ENCODE results near the gene TACO1.

Gene TACO1

GRCh38 chr17:63641692-63642448, 41.2 kb downstream of the TACO1 start:
- DNase-seq: no peak

DNA sequence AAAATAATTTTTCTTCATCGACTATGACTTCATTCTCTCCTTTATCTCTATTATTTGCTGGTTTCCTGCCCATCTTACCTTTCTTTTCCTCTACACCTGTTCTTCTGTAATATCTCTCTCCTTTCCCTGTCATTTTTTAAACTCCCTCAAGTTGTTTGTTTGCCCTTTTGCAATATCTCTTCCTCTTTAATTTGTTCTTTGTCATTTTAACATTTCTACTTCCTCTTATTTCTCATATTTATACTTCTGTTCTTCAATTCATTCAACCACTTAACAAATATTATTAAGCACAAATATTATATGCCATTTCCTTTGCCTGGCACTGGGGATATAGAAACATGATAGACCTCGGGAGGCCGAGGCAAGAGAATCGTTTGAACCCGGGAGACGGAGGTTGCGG, 44.2 kb downstream of the TACO1 start:
- DNase-seq: no peak

DNA sequence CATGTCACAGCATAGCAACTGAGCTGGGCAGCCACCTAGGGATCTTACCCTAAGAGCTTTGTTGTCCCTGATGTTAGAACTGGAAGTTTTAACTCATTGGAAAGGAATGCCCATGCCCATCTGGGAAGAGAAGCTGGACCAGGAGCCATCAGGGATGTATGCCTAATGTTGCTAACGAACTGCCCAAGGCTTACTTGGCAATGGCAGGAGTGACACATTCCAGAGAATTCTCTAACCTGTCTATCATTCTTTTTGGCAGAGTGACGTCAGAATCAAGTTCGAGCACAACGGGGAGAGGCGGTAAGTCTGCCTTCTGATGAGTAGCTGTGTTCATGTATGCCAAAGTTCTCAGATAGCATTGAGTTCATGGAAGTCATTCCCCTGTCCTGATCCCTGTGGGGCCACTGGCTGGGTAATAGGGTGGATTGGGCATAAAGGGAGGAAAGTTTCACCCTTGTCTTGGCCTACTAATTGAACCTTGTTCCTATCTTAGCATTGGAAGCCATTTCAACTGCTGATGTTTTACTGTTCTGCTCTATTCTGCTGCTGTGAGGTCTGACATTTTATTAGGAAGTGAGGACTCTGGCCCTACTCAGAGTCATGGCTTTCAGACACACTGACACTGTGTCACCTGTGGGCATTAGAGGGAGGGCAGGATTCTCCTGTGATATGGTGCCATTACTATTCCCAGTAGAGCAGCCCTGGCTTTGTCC, 45.2 kb downstream of the TACO1 start:
- DNase-seq: no peak

DNA sequence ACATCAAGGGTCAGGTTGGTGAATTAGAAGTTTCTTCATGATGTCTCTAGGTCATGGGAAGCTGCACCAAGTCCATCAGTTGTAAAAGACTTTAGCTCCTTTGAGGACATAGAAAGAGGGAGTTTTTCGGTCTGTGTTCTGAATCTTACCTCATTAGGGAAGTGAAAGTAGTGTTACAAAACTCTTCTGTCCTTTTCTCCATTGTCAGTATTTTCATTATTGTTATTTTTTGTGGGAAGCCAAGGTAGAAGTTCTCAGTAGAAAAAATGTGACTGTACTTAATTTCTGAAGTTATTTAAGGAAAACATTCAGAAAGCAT, 45.8 kb downstream of the TACO1 start:
- no peak for DNase-seq

- DNase-seq: no peak
Measured at GRCh38 chr17:63647065-63647725, 46.5 kb downstream of the TACO1 start.

- no peak for DNase-seq
Measured at GRCh38 chr17:63647936-63648335, 47.2 kb downstream of the TACO1 start.

DNA sequence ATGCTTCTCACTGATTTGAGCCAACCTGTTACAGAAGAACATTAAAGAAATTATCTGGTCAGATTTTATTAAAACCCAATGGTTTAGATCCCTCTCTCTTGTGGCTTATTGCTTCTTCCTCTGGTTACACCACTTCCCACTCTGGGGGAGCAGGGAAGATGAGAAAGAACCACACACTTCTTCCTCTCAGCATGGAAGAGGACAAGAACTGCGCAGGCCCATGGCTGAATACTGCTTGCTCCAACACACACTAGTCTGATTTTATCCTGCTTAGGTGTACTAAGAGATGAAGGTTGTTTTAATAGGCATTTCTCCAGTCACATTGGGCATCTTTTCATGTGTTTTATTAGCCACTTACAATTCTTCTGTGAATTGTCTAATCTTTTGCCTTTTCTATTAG, 49.1 kb downstream of the TACO1 start:
- no peak for DNase-seq

GRCh38 chr17:63652106-63652505, 51.4 kb downstream of the TACO1 start:
- no peak for DNase-seq

- no peak for DNase-seq
Measured at GRCh38 chr17:63653050-63653449, 52.4 kb downstream of the TACO1 start.

DNA sequence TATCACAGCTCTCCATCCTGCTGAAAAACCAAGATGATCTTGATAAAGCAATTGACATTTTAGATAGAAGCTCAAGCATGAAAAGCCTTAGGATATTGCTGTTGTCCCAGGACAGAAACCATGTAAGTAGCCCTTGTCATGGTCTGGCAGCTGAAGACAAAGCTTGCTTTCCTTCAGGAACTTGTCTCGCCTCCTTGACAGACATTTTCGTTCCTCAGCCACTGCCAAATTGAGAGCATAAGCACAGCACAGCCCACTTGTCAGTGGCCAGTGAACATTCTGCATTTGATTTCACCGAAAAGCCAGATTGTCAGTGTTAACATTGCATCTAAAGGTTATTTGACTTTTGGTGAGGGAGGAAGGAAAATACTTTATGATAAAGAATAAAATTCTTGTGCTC, 57.1 kb downstream of the TACO1 start:
- DNase-seq: no peak

Data from activated CD4-positive, alpha-beta T cell treated with anti-CD3 and anti-CD28 coated beads, Interleukin-2, Interleukin-6, amounts not matched to agents 100 ng/mL and 50 ng/mL, durations not matched to agents 16 hours and 8 hours (primary cell).